Stimulated activated naive B cell treated with anti-CD40 and anti-IgM and Interleukin-4, amounts not matched to agents 10 μg/mL and 1 μg/mL and 100 μg/mL, for 72 hours (primary cell): ENCODE data around the gene TAL1.
"Not testable (repeated sequence)": the region's sequence is repeated elsewhere in the genome, so short reads cannot be mapped to it uniquely, and the experiment has no call there.

ENCODE experiments used
- ATAC-seq, 2 donors: fragments of 150-1000 bp; cut with Tn5 transposase; replicated peaks; 2 replicates each; pipeline ENCODE4 v1.10.0; 2021; ENCODE audit warnings: moderate library complexity in 1 of 2
- DNase-seq: peaks from one replicate; pipeline ENCODE4 v3.0.0; 2021
- H3K27ac Mint-ChIP-seq: one replicate; pipeline ENCODE4 v1.8.0; 2022; ENCODE audit warnings: mild to moderate bottlenecking, mixed read lengths
- H3K27me3 Mint-ChIP-seq, 2 donors: one replicate each; pipeline ENCODE4 v1.8.0; 2022; ENCODE audit warnings: mixed read lengths in 2 of 2
- H3K36me3 Mint-ChIP-seq, 2 donors: one replicate each; pipeline ENCODE4 v1.8.0; 2022; ENCODE audit warnings: mixed read lengths in 2 of 2, mild to moderate bottlenecking in 1 of 2
- H3K4me1 Mint-ChIP-seq, 2 donors: one replicate each; pipeline ENCODE4 v1.8.0; 2022; ENCODE audit warnings: mixed read lengths in 2 of 2, mild to moderate bottlenecking in 1 of 2
- H3K4me3 Mint-ChIP-seq, 2 donors: one replicate each; pipeline ENCODE4 v1.8.0; 2022; ENCODE audit warnings: mild to moderate bottlenecking in 2 of 2, mixed read lengths in 2 of 2, moderate library complexity in 1 of 2
- H3K9me3 Mint-ChIP-seq, 2 donors: one replicate each; pipeline ENCODE4 v1.8.0; 2022; ENCODE audit warnings: mixed read lengths in 2 of 2, mild to moderate bottlenecking in 1 of 2

Gene TAL1

DNA sequence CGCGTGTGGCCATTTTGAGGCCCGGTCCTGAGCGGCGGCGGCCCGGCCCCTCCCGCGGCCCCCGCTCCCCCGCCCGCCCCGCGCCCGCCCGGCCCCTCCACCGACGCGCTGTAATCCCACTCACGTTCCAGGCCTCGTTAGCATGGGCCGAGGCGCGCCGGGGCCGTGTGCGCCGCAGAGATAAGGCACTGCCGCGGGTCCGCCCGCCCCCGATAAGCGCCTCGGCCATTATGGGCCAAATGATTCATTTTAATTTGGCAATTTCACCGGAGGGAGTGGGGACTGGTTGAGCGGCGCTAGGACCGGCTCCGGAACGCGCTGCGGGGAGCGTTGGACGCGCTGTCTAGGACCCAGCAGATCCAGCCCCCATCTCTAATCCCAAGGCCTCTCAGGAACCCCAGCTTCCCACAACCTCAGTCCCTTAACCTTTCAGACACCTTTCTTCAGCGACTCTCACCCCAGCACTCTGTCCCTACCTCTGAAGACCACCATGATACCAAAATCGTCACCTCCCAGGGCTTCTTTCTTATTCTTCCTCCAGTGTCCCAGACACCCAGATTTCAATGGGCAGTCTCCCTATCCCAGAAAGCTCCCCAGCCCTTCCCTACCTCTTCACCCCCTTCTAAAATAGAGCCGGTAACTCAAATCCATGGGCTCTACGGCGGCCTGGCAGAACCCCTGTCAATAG is at the start of gene TAL1:
TAL1 (minus strand) TSS at position 39 of the 688 bp plus-strand sequence. CDS start 6,337 bp downstream, outside the sequence.
- peak in 1 of 2 donors; percentile 13 for ATAC-seq
- no peaks in the 10 kb centered on the region for H3K9me3 Mint-ChIP-seq
- H3K36me3 Mint-ChIP-seq, result peaks cover 0 to 4% of the 10 kb centered on the region in 2 donors
- peaks cover 22 to 37% of the 10 kb centered on the region in 2 donors for H3K4me1 Mint-ChIP-seq
- no peak for DNase-seq
- peak within 1 kb of the TSS; percentile 81 to 83 for H3K4me3 Mint-ChIP-seq
- peak within 1 kb of the TSS; percentile 89 for H3K27ac Mint-ChIP-seq
- peaks cover 69 to 95% of the 10 kb centered on the region in 2 donors for H3K27me3 Mint-ChIP-seq

DNA sequence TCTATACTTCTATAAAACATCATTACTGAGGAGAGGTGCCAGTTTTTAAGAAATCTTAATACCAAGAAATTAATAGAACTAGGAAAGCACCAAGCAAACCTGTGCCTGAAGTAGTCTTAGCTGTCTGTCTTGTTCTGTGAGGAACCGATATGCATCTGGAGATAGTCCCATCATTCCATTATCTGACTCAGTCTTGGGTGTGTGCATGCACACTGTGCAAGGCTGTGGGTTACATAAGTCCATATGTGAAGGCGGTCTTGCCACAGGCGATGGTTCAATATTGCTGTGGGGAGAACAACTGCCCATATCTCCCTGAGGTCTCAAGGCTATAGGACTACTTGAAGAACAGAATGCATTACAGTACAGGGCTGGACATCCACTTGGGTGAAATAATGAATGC is 48.1 kb upstream of the TAL1 start:
- no peaks in the 10 kb centered on the region for H3K27me3 Mint-ChIP-seq
- no peak for ATAC-seq
- H3K4me3 Mint-ChIP-seq, result no peak overlapping the region
- no peak for DNase-seq
- no peaks in the 10 kb centered on the region for H3K4me1 Mint-ChIP-seq
- no peak overlapping the region for H3K27ac Mint-ChIP-seq
- peaks cover 14 to 20% of the 10 kb centered on the region in 2 donors for H3K36me3 Mint-ChIP-seq
- no peaks in the 10 kb centered on the region for H3K9me3 Mint-ChIP-seq

DNA sequence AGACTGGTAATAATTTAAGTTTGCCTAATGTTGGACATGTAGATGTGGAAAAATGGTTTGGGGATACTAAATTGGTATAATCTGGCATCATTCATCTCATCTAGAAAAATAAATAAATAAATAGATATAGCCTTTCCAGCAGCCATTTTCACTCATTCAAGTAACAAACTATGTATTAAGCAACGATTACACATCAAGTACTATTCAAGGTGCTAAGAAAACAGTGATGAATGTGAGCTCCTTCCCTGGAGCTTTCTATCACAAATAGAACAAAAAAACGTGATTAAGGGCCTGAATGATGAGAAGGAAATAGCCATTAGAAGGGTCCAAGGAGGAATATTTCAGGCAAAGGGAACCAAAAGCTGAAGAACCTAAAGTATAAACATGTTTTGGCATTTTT is 44.8 kb upstream of the TAL1 start:
- ATAC-seq (no peak), DNase-seq (no peak)
- Mint-ChIP-seq H3K4me1 (no peaks in the 10 kb centered on the region), H3K27ac (no peak overlapping the region), H3K27me3 (no peaks in the 10 kb centered on the region), H3K36me3 (peaks cover 11 to 20% of the 10 kb centered on the region in 2 donors), H3K9me3 (no peaks in the 10 kb centered on the region), H3K4me3 (no peak overlapping the region)

DNA sequence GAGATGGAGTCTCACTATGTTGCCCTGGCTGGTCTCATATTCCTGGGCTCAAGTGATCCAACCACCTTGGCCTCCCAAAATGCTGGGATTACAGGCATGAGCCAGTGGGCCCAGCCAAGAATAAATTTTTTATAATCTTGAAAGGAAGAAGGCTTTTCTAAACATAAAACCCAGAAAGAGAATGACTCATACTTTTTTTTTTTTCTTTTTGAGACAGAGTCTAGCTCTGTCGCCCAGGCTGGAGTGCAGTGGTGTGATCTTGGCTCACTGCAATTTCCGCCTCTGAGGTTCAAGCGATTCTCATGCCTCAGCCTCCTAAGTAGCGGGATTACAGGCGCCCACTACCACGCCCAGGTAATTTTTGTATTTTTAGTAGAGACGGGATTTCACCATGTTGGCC is 43.8 kb upstream of the TAL1 start:
- H3K36me3 Mint-ChIP-seq, result peaks cover 10 to 18% of the 10 kb centered on the region in 2 donors
- H3K4me3 Mint-ChIP-seq, H3K27me3 Mint-ChIP-seq, ATAC-seq, H3K9me3 Mint-ChIP-seq, H3K27ac Mint-ChIP-seq, DNase-seq, H3K4me1 Mint-ChIP-seq: not testable (repeated sequence)

GRCh38 chr1:47265529-47265928 is 33.5 kb upstream of the TAL1 start:
- peaks cover 14 to 19% of the 10 kb centered on the region in 2 donors for H3K36me3 Mint-ChIP-seq
- H3K4me1 Mint-ChIP-seq, ATAC-seq, H3K9me3 Mint-ChIP-seq, H3K27ac Mint-ChIP-seq, H3K4me3 Mint-ChIP-seq, DNase-seq, H3K27me3 Mint-ChIP-seq: not testable (repeated sequence)

- Mint-ChIP-seq H3K9me3 (no peaks in the 10 kb centered on the region), H3K27me3 (no peaks in the 10 kb centered on the region), H3K4me1 (no peaks in the 10 kb centered on the region), H3K4me3 (no peak overlapping the region), H3K27ac (no peak overlapping the region), H3K36me3 (peaks cover 11 to 14% of the 10 kb centered on the region in 2 donors)
- peak; percentile 11 for DNase-seq
- peak in 1 of 2 donors; percentile 54 for ATAC-seq
Measured at GRCh38 chr1:47262787-47263413, 30.9 kb upstream of the TAL1 start.

DNA sequence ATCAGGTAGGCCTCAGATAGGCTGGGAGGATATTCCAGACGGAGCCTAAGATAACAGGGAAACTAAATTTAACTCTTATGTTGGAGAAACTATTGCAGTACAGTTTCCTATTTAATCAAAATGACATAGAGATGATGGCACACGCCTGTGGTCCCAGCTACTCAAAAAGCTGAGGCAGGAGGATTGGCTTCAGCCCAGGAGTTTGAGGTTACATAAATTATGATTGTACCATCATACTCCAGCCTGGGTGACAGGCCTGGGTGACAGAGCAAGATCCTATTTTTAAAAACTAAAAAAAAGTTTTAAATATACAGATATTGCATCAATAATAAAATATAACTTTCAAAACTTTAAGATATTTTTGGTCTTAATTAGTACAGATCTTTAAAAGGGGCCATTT is 25.2 kb upstream of the TAL1 start:
- H3K9me3 Mint-ChIP-seq, result no peaks in the 10 kb centered on the region
- H3K4me1 Mint-ChIP-seq, result no peaks in the 10 kb centered on the region
- peaks cover 9 to 10% of the 10 kb centered on the region in 2 donors for H3K36me3 Mint-ChIP-seq
- H3K4me3 Mint-ChIP-seq, result no peak overlapping the region
- DNase-seq (no peak), ATAC-seq (no peak)
- H3K27me3 Mint-ChIP-seq, result no peaks in the 10 kb centered on the region
- no peak overlapping the region for H3K27ac Mint-ChIP-seq

DNA sequence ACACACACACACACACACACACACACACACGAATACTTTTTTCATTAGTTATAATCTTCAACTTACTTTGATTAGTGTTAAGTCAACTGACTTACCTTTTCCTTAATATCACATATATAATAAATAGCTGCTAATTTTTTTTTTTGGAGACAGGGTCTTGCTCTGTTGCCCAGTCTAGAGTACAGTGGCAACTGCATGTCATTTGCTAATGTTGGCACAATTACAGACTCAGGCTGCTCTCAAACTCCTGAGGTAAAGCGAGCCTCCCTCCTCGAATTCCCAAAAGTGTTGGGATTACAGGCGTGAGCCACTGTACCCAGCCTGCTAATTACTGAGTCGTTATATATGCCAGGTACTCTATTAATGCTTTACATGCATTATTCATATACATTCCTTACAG is 20.8 kb upstream of the TAL1 start:
- DNase-seq (no peak), ATAC-seq (no peak)
- H3K27ac Mint-ChIP-seq, result no peak overlapping the region
- no peaks in the 10 kb centered on the region for H3K9me3 Mint-ChIP-seq
- no peaks in the 10 kb centered on the region for H3K27me3 Mint-ChIP-seq
- no peaks in the 10 kb centered on the region for H3K4me1 Mint-ChIP-seq
- H3K4me3 Mint-ChIP-seq, result no peak overlapping the region
- H3K36me3 Mint-ChIP-seq, result peaks cover 2 to 11% of the 10 kb centered on the region in 2 donors

GRCh38 chr1:47252369-47252768 is 20.3 kb upstream of the TAL1 start:
- H3K4me1 Mint-ChIP-seq, result no peaks in the 10 kb centered on the region

GRCh38 chr1:47249755-47250154 is 17.7 kb upstream of the TAL1 start:
- Mint-ChIP-seq H3K9me3 (no peaks in the 10 kb centered on the region), H3K4me3 (no peak overlapping the region), H3K27ac (no peak overlapping the region), H3K4me1 (no peaks in the 10 kb centered on the region), H3K36me3 (peaks cover 0 to 8% of the 10 kb centered on the region in 2 donors), H3K27me3 (peaks cover 3% of the 10 kb centered on the region in 2 donors)
- no peak for DNase-seq
- no peak for ATAC-seq

More at GRCh38 chr1:47252369-47252768, 20.3 kb upstream of the TAL1 start:
- no peaks in the 10 kb centered on the region for H3K9me3 Mint-ChIP-seq
- ATAC-seq (no peak), DNase-seq (no peak)
- no peaks in the 10 kb centered on the region for H3K27me3 Mint-ChIP-seq
- peaks cover 2 to 11% of the 10 kb centered on the region in 2 donors for H3K36me3 Mint-ChIP-seq
- no peak overlapping the region for H3K27ac Mint-ChIP-seq
- H3K4me3 Mint-ChIP-seq, result no peak overlapping the region

- peaks cover 27 to 33% of the 10 kb centered on the region in 2 donors for H3K27me3 Mint-ChIP-seq
- H3K9me3 Mint-ChIP-seq, result no peaks in the 10 kb centered on the region
- H3K27ac Mint-ChIP-seq, result no peak overlapping the region
- DNase-seq, result no peak
- ATAC-seq, result no peak
- peaks cover 0 to 4% of the 10 kb centered on the region in 2 donors for H3K36me3 Mint-ChIP-seq
- no peaks in the 10 kb centered on the region for H3K4me1 Mint-ChIP-seq
- H3K4me3 Mint-ChIP-seq, result no peak overlapping the region
Measured at GRCh38 chr1:47244339-47244862, 12.4 kb upstream of the TAL1 start.

GRCh38 chr1:47243910-47244309 is 11.9 kb upstream of the TAL1 start:
- H3K9me3 Mint-ChIP-seq, result no peaks in the 10 kb centered on the region
- peaks cover 31 to 38% of the 10 kb centered on the region in 2 donors for H3K27me3 Mint-ChIP-seq
- H3K4me1 Mint-ChIP-seq, result no peaks in the 10 kb centered on the region
- peaks cover 0 to 1% of the 10 kb centered on the region in 2 donors for H3K36me3 Mint-ChIP-seq
- H3K27ac Mint-ChIP-seq, result no peak overlapping the region
- H3K4me3 Mint-ChIP-seq, result no peak overlapping the region
- ATAC-seq (no peak), DNase-seq (no peak)

DNA sequence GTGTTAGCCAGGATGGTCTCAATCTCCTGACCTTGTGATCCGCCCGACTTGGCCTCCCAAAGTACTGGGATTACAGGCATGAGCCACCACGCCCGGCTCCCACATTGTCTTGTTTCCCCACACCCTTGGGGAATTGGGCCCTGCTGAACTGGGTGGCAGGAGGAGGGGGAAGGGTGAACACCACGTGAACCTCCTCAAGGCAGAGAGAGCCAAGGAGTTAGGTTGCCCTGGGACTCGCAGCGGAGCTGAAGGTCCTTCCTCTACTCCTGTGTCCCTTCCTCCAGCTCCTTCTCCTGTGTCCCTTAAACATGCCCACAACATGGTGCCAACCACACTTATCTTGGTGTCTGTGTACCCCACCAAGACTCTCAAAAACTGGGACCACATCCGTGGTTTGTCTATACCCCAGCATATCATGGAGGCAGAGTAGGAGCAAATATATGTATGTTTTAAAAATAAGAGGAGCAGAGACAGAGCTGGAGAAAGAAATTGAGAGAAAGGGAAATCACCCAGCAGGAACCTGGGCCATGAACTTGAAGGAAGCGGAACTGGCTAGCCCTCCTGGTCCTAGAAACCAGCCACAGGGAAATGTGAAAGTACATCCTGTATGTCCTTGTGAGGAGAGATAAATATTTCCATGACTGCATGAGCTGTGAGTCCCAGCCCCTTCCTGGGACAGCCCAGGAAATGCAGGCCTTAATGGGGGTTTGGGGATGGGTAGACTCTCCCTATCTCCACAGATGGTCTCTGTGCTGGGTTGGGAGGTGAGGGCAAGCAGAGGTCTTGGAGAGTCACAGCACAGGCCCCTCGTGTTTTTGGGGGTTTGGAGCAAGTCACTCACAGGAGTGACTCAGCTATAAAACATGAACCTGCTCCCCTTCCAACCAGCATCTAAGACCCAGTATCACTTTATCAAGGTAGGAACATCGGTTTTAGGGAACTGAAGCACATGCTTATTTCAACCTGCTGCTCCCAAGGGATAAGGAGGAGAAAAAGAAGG is 9.4 kb upstream of the TAL1 start:
- Mint-ChIP-seq H3K9me3 (no peaks in the 10 kb centered on the region), H3K27me3 (peaks cover 41 to 51% of the 10 kb centered on the region in 2 donors), H3K27ac (no peak overlapping the region), H3K4me3 (no peak overlapping the region), H3K36me3 (no peaks in the 10 kb centered on the region), H3K4me1 (no peaks in the 10 kb centered on the region)
- DNase-seq (no peak), ATAC-seq (no peak)
